Measurements from ENCODE around the gene TCAP.

- TF ChIP-seq EZH2 (IDR thresholded peaks at IDR 0.05; ENCODE audit: insufficient read depth, poor library complexity, severe bottlenecking) (no peak), EZH2phosphoT487 (IDR thresholded peaks at IDR 0.05; ENCODE audit: insufficient read depth, low read depth) (no peak)
Measured at GRCh38 chr17:39625198-39625785, 39.9 kb upstream of the TCAP start.

Data from GM23248 (cell line).